HG02852 (cell line): ENCODE results near the gene GALC.

Source experiments
- ATAC-seq: cut with Tn5 transposase; IDR thresholded peaks from one replicate; pipeline ENCODE4 v1.9.1; 2021; ENCODE audit warnings: mild to moderate bottlenecking, moderate library complexity; ENCODE audit not compliant: unreplicated experiment

Gene GALC

DNA sequence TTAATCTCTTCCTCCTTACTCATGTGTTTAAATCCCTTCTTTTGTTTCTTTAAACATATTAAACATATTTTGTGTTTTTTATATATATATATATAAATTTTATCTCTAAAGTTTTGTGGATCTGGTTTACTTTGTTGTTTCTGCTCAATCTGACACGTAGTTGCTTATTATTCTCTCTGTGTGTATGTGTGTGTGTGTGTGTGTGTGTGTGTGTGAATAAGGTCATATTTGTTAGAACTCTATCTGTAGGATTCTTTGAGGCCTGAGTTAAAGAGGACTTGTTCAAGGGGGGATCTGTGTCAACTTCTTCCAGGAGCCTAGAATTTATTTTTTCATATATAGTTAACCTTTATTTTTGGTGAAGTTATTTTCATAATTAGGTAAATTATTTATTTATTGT, 14.6 kb upstream of the GALC start:
- no peak for ATAC-seq

DNA sequence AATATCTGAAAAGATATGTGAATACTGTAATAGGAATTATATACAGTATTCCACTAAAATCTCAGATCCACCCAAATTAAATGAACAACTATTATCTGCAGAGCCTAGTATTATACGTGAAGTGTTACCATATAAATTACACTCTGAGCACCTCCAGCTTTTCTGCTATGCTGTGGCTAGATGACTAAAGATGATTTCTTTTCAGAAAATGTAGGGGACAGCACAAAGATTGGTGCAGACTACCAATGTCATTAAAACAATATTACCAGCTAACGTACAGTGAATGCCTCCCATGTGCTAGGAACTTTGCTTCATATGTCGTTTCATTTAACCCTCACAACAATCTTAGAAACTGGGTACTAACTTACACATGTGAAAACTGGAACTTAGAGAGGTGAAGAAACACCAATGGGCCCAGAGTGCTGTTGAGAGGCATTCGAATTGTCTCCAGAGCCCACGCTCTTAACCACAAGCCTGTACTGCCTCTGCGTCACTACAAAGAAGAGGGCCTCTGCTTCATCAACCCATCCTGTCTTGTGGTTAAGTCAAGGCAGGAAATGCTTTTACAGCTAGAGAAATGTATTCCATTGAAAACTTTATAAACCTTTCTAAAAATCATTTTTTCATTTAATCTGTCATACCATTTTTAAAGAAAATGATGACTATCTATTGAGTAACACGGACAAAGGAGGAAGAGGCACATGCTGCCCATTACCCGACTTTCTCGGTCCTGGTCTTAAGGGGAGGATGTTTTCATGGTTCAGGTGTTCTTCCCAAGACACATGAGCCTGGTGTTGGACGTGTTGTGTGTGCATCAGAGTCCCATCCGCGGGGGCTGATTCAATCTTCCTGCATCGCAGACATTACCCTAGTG, 13.2 kb upstream of the GALC start:
- ATAC-seq = peak; percentile 94

DNA sequence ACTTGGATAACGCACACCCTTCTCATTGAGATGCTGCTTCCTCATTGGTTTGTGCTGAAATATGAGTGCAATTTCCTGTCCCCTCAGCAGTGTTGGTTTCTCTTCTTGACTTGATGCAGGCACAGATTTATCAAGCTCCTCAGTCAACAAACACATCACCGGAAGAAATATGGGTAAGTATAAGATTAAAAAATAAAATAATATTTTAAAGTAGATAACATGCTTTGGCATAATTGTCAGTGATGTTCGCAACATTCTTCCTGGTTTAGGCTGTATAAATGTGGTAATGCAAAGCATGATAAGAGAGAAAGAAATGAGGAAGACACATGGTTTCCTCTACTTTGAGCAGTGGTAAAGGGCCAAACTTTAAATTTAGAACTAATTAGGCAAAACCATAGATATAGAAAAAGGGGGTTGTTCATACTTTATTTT, 12.1 kb upstream of the GALC start, which contains the start of gene GPR65:
TSS of gene GPR65 (plus strand) at position 86 of the 432 bp plus-strand sequence. CDS start 5,713 bp downstream, outside the sequence.
- peak; percentile 64 for ATAC-seq

DNA sequence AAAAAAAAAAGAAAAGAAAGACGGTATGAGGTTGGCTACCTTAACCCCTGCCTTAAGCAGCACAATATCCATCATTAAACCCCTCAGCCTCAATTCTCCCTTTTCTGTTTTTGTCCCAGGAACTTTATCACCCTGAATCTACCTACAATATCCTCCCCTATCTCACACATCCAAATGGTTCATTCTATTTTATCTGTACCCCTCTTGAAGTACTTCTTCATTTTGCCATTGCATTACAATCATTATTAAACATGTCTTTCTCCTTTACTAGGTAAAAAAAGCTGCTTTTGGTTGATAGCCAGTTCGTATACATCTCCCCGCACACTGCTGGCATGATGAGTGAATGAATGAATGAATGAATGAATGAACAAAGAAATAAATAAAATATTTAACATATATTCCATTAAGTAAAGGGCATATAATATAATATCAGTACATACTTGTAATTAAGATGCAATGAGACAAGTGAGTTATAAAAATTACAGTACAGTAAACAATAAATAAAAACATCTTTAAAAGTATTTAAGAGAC, 11.6 kb upstream of the GALC start:
- ATAC-seq = no peak

DNA sequence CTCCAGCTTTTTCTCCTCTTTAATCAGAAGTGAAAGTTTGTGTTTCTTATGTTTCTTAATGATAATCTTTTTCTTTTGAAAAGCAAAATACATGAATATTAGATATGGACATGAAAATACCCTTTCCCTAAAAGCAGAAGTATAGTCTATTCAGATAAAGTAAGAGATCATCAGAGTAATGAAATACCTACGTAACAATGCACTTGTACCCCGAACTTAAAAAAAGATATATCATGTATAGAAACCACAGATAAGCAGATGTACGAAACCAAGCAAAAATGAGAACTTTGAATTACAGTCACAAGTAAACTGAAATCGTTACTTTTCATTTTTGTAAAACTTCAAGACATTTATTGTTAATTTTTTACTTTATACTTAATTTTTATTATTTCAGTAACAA, 10.4 kb upstream of the GALC start:
- no peak for ATAC-seq

DNA sequence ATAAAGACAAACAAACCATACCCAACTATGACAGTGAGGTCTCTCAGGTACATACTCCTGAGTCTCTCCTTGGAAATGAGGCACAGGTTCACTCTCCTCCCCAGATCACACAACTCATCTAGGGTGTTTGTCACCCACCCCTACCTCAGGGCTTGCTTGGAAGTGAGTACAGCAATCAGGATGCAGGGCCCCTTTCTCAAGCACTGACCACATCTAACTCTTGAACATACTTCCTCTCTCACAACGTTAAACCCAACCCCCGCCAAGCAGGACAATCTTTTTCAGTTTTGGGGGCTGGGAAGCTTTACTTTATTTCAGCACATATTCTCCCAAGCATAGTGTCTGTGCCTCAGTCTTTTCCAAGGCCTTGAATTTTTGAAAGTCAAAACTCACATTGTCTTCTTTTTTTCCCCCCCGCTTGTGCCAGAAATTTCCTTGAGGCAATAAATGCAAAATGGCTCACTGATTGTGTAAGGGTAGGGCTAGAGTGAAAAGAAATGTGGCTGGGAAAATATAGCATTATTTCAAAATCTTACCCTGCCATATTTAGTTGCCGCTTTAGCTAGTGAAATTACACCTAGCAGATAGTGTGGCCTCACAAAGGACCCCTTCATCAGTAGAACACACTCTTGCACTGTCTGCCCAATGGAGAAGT, 9.6 kb upstream of the GALC start:
- no peak for ATAC-seq

DNA sequence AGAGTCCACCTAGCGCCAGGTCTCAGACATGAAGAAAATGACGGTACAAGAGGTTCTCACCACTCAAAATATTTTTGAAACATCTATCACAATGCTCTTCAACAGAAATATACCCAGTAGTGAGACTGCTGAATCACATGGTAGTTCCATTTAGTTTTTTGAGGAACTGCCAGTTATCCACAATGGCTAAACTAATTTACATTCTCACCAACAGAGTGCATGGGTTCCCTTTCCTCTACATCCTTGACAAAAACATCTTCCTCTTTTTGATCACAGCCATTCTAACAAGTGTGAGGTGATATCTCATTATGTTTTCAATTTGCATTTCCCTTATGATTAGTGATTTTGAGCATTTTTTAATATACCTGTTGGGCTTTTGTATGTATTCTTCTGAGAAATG, 6.3 kb upstream of the GALC start:
- ATAC-seq = no peak

DNA sequence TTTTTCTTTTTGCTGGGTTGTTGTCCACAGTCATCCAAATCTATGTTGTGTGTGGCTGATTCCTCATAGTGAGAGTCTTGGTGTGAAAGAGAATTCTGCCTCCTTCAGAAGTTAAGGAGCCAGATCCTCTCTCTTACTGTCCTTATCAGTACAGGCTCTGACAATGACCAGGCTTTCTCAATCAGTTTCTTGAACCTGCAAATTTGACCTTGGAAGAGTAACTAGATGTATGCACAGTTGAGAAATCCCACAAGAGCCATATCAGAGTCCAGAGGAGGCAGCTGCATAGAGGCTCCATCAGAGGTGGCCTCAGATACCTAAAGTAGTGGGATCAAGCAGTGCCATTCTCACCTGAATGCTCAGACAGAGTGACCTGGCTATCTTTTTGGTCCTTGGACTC, 5.5 kb upstream of the GALC start:
- peak; percentile 59 for ATAC-seq

DNA sequence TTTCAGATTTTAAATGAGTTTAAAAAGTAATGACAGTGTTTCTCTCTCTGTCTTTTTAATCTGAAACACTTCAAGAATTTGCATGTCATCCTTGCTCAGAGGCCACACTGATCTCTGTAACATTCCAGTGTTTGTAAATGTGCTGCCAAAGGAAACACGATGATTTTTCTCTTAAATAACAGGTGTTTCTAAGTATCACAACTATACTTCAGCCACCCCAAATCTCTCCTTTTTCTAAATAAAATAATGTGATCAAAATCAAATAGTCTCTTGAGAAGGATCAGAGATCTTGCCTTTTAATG, 3.3 kb upstream of the GALC start:
- no peak for ATAC-seq

DNA sequence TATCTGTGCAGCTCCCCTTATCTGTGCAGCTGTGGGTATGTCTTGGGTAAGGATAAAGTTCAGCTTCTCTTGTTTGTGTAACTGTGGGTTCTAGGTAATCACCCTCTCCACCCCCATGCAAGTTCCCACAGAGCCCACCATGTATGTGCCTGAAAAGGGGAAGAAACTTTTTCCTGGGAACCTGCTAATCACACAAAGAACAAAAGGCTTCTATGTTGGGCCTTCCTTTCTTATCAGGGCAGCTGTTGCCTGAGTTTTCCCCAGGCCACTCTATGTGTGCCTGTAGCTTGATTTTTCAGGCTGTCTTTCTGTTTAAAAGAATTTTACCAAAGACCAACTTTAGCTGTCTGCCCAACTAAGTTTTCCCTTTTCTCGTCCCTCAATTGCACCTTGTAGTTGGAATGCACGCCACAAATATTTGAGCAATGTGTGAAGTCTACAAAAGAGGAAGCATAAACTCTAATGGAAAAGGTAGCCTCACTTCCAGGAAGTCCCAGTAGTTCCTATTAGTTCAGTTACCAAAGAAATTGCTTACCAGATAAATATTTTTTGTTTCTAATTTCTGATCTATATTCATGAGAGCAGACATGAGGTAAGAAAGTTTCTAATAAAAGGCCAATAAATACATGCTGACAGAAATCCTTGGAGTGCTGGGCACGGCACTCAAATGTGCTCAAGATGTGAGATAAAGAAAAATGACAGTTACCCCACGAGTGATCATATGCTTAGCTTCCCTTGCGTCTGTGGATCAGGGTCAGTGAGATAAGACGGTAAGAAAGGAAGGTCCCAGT, 2.7 kb upstream of the GALC start:
- no peak for ATAC-seq

DNA sequence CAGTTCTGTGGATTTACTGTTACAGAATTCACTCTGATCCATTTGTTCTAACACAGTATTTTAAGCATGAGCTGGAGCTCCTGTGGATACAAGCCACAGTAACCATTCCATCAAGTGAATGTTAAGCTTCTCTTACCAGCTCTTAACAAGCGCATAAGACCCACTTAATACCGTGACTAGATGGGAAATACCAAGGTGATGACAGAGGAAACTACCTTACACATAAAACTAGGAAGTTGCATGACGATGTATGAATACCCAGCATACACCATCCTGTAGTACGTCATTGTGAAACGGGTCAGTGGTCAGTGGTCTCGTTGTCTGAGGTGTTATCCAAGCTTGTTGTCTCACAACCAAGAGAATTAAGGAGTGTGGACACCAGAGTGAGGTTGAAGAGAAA, 2.0 kb upstream of the GALC start:
- ATAC-seq = peak; percentile 31

DNA sequence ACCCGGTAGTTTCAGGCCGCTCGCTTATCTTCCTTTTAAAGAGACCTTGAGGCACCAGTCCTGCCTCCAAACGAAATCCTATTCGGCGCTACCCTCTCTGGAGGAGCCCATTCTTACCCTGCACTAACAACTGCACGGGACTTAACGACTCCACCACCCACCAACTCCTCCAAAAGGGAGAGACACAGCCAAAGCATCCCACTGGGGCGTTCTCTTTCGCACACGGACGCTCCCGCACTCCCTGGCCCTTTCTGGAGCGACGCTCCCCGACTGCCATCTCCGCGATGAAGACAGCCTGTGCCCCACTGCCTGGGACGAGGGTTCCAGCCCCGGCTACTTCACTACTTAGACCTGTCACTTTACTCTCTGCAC, 650 bp downstream of the GALC start:
- ATAC-seq = no peak

DNA sequence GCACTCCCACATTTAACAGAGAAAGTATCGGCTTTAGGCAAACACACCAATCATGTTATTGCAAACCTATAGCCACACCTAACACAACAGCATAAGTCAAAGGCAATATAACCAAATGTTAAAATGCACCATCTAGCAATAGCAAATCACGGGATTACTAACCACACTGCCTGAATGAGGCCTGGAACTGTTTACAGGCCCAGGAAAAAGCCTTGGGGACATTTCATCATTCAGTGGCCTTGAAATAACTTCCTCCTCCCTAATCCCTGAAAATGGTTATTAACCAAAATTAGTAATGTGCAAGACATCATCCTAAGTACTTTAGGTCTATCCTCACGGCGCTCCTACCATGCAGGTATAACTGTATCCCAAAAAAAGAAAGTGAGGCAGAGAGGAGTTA, 2.3 kb downstream of the GALC start:
- no peak for ATAC-seq

DNA sequence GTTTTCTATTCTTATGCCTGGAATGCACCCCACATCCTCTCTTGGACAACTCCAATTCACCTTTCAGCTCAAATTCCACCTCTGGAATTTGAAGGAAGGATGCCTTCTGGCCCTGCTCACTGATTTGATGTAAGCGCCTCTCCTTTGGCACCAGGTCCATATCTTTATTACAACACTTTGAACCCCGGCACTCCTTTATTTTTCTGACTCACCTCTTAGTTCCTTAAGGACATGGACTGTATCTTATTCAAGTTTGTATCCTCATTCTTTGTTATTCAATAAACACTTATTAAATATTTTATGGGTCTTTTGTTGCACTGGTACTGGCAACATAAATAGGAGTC, 3.1 kb downstream of the GALC start:
- no peak for ATAC-seq

DNA sequence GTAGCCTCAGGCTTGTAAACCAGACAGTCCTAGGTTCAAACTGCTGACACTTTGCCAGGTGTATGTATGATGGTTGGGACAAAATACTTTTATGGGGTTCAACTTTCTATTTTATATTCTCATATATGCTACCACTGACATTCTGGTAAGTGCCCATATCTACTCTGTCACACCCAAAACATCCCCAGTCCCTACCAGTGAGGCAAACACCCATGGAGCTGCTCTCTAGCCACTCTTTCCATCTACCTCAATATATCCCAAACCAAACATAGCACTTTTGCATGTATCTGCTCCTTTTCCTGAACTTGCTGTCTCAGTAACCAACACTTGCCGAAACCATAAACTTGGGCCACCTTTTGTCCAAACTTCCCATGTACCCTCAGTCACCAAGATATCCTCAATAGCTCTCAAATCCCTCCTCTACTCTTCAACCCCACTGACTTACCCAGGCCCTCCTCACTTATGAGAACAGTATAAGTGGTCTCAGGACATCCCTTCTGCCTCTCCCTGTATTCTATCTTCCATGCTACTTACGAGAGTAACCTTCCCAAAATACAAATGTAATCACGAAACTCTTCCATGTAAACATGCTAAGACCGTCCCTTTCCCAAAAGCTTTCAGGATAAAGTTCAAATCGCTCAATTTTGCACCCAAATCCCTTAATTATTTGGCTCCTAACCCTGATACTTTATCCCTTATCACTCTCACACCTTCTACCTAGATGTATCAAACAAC, 3.6 kb downstream of the GALC start:
- ATAC-seq = no peak

DNA sequence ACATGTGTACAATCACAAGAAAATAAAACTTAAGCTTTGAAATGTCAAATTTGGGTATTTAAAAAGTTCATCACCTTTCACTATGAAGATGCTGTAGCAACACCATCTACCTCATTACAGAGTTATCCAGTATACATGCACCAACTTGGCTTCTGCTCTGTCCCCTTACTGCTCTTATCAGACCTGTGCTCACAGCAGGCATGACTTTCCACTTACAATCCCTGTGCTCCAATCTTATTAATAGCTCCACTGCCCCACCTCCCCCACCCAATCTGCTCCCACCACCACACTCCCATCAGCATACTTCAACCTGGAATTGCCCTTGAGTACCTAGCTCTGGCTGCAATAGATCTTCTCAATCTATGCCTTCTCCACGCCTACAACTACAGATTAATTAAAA, 13.3 kb downstream of the GALC start:
- no peak for ATAC-seq

DNA sequence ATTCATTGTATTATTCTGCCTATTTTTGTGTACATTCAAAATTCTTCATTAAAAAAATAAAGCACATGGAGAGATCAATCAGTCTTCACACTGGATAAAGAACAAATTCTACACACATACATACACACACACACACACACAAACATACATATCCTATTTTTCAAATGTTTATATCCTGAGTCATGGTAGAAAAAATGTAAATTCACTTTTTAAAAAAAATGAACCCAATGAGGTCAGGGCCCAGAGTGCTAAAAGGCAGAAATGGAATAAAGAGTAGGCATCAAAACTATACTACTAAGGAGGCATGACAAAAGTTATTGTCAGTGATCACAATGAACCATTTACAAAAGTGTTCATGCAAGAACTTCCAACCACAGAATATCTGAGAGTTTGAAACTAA, 17.3 kb downstream of the GALC start:
- ATAC-seq = no peak

DNA sequence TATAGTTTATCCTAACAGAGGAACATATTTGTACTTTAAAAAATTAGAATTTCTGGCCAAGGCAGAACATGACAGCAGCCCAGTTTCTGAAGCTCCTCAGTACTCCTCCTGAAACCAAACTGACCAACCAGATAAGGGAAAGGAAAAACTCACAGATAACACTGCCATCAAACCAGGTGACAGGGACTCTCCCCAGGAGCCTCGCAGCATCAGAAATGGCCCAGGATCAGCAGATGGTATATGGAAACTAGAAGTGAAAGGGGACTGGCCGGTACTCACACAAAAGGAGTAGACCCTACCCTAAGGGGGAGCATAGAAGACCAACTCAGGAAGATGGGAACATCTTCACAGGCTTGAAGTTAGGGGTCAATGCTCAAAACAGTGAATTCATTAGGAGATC, 22.0 kb downstream of the GALC start:
- peak; percentile 92 for ATAC-seq

DNA sequence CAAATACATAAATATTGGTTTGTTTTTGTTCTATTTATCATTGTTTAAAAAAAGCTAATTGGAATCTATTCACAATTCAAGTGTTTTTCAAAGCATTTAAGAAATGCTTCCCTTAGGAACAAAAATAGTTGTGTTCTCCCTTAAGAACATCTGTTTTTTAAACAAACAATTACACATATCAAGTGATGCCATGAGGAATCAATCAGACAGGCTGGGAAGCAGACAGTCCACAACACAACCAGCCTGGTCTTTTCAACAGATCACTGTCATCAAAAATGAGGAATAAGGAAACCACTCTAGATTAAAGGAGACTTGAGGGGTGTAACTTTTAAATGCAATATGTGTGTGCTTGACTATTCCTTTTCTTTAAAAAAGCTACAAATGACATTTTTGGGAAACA, 25.5 kb downstream of the GALC start:
- no peak for ATAC-seq

DNA sequence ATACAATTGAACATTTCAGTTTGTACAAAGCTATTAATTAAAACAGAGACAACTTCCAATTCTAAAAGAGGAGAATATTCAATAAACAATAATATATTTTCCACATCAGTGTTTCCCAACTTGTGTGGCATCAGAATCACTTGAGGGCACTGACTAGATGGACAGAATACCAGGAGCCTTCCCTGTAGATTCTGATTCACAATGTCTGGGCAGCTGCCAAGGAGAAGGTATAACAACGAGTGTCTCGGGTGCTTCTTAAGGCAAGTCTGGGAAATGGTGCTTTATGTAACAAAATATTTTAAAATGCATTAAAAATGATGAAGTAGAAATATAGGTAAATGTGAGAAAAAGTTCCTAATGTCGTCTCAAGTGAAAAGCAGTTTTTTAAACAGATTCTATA, 26.2 kb downstream of the GALC start:
- no peak for ATAC-seq

DNA sequence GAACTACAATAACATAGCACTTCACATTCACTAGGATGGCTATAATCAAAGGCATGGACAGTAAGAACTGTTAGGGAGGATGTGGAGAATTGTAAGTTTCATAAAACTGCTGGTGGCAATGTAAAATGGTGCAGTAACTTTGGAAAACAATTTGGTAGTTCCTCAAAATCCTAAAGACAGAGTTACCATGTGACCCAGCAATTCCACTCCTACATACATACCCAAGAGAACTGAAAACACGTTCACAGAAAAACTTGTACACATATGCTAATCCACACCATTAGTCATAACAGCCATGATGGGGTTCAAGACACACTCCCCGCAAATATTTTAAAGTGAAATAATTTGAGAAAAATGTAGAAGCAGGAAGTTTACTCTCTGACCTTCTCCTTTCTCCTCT, 31.7 kb downstream of the GALC start:
- ATAC-seq = no peak
